Measurements from ENCODE around the gene LMTK2.

Gene LMTK2

DNA sequence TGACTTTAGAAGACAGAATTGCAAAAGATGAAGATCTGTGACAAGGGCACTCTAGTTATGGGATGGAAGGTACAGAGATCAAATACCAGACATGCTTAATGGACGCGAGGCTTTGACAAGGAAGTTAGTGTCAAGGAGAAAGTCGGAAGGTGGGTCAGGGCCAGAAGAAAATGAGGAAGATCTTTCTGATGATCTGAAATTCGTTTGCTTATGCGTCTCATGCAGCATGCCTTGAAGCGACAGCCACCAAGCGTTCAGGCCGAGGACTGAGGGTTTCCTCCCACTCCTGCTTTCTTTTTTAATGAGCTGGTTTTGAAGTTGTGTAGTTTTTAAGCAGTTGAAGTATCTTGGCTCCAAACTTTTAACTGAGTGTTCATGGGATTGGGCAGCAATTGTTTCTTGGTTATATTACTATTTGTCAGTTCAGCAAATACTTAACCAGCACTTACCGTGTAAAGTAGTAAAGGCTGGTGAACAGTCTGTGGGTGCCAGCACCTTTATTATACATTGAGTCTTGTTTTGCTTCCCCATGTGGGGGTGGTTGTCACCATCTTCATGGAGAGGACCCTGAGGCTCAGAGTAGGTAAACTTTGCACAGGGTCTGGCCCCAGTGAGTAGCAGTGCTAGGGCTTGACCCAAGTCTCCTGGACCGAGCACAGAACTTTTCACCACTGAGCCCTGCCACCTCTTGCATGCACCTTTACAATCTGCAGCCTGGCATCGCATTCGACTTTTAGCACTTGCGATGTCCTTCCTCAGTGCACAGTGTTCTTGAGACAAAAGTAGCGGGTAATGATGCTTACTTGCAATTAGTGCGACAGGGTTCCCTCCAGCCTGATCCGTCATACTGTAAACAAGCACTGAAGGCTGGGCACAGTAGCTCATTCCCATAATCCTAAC, 90.3 kb downstream of the LMTK2 start:
- H3K36me3 ChIP-seq (ENCODE audit: low read depth): peaks cover 8% of the 10 kb centered on the region; the same call in 1 of the 2 replicates
- TF ChIP-seq, protein P1, sequence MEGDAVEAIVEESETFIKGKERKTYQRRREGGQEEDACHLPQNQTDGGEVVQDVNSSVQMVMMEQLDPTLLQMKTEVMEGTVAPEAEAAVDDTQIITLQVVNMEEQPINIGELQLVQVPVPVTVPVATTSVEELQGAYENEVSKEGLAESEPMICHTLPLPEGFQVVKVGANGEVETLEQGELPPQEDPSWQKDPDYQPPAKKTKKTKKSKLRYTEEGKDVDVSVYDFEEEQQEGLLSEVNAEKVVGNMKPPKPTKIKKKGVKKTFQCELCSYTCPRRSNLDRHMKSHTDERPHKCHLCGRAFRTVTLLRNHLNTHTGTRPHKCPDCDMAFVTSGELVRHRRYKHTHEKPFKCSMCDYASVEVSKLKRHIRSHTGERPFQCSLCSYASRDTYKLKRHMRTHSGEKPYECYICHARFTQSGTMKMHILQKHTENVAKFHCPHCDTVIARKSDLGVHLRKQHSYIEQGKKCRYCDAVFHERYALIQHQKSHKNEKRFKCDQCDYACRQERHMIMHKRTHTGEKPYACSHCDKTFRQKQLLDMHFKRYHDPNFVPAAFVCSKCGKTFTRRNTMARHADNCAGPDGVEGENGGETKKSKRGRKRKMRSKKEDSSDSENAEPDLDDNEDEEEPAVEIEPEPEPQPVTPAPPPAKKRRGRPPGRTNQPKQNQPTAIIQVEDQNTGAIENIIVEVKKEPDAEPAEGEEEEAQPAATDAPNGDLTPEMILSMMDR (IDR thresholded peaks at IDR 0.05; ENCODE audit: poor library complexity, severe bottlenecking): no peak
- no peak overlapping the region for H3K4me3 ChIP-seq (ENCODE audit: severe bottlenecking)
- ATAC-seq (ENCODE audit: low read depth) (no peak), DNase-seq (ENCODE audit: low spot score) (no peak)
- no peaks in the 10 kb centered on the region for H3K9me3 ChIP-seq (ENCODE audit: severe bottlenecking)
- no peaks in the 10 kb centered on the region for H3K4me1 ChIP-seq (ENCODE audit: insufficient read depth, poor library complexity, severe bottlenecking)
- no peak overlapping the region for H3K27ac ChIP-seq (ENCODE audit: poor library complexity, severe bottlenecking)
- H3K27me3 ChIP-seq (ENCODE audit: insufficient read depth, poor library complexity, severe bottlenecking): no peaks in the 10 kb centered on the region

DNA sequence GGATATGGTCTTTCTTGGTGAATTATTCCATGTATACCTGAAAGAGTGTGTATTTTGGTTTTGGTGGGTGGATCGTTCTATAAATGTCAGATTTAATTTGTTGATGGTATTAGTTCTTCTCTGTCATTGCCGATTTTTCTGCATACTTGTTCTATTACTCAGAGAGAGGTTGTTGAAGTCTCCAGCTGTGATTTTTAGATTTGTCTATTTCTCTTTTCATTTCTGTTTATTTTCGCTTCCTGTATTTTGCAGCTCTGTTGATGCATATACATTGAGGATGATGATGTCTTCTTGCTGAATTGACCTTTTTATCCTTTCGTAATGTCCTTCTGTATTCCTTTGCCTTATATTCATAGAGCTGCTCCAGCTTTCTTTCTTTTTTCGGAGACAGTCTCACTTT, 92.5 kb downstream of the LMTK2 start:
- TF ChIP-seq, protein P1 (IDR thresholded peaks at IDR 0.05; ENCODE audit: poor library complexity, severe bottlenecking): no peak
- H3K4me1 ChIP-seq (ENCODE audit: insufficient read depth, poor library complexity, severe bottlenecking): no peaks in the 10 kb centered on the region
- no peaks in the 10 kb centered on the region for H3K36me3 ChIP-seq (ENCODE audit: low read depth)
- no peak for DNase-seq (ENCODE audit: low spot score)
- no peak overlapping the region for H3K4me3 ChIP-seq (ENCODE audit: severe bottlenecking)
- no peak overlapping the region for H3K27ac ChIP-seq (ENCODE audit: poor library complexity, severe bottlenecking)
- H3K27me3 ChIP-seq (ENCODE audit: insufficient read depth, poor library complexity, severe bottlenecking): no peaks in the 10 kb centered on the region
- ATAC-seq (ENCODE audit: low read depth): no peak
- no peaks in the 10 kb centered on the region for H3K9me3 ChIP-seq (ENCODE audit: severe bottlenecking)

DNA sequence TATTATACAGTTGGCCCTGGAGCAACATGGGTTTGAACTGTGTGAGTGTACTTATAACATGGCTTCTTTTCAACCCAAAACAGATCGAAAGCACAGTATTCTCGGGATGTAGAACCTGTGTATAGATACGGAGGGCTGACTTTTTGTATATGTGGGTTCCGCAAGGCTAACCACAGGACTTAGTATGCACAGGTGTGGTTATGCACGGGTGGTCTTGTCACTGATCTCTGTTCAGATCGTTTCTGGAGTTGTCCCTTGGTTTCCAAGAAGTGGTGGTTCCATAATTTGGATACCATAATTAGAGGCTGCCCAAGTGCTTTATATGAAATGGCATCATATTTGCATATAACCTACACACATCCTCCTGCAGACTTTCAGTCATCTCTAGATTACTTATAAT, 93.7 kb downstream of the LMTK2 start:
- H3K4me1 ChIP-seq (ENCODE audit: insufficient read depth, poor library complexity, severe bottlenecking): no peaks in the 10 kb centered on the region
- no peak overlapping the region for H3K27ac ChIP-seq (ENCODE audit: poor library complexity, severe bottlenecking)
- H3K27me3 ChIP-seq (ENCODE audit: insufficient read depth, poor library complexity, severe bottlenecking): no peaks in the 10 kb centered on the region
- no peaks in the 10 kb centered on the region for H3K36me3 ChIP-seq (ENCODE audit: low read depth)
- no peak for DNase-seq (ENCODE audit: low spot score)
- no peaks in the 10 kb centered on the region for H3K9me3 ChIP-seq (ENCODE audit: severe bottlenecking)
- TF ChIP-seq, protein P1 (IDR thresholded peaks at IDR 0.05; ENCODE audit: poor library complexity, severe bottlenecking): no peak
- H3K4me3 ChIP-seq (ENCODE audit: severe bottlenecking): no peak overlapping the region
- no peak for ATAC-seq (ENCODE audit: low read depth)

DNA sequence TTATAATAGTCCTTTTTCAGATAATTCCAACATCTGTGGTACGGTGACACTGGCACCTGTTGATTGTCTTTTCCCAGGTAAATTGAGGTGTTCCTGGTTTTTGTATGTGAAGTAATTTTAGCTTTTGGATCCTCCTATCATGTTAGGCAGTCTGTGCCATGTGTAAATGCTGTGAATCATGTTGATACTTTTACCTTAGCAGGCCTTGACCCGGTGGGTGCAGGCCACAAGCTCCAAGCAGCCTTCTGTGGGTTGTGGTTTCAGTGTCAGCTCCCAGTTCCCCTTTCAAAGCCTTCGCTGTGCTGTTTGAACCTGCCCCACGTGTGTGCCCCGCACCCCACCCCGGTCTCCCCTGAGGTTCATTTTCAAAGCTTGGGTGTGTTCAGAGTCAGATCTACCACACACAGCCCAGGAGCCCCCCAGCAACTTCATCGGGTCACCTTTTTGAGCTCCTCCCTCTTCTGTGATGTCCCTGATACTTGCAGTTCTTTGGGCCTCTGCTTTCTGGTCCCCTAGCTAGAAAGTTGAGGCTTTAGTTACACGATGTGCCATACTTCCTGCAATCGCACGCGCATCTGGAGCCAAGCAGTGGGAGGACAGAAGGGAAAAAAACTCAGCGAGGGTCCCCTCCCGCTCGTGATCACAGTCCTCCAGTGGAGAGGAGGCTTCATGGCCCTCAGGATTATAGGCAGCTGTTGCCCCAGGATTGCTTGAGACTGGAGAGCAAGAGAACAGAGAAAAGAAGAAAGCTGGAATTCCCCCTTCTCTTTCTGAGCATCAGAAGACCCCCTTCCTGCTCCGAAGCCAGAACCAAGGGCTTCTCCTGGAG, 95.9 kb downstream of the LMTK2 start:
- no peak overlapping the region for H3K4me3 ChIP-seq (ENCODE audit: severe bottlenecking)
- no peaks in the 10 kb centered on the region for H3K27me3 ChIP-seq (ENCODE audit: insufficient read depth, poor library complexity, severe bottlenecking)
- no peaks in the 10 kb centered on the region for H3K9me3 ChIP-seq (ENCODE audit: severe bottlenecking)
- H3K36me3 ChIP-seq (ENCODE audit: low read depth): no peaks in the 10 kb centered on the region; the same call in 1 of the 2 replicates
- no peaks in the 10 kb centered on the region for H3K4me1 ChIP-seq (ENCODE audit: insufficient read depth, poor library complexity, severe bottlenecking)
- TF ChIP-seq, protein P1 (IDR thresholded peaks at IDR 0.05; ENCODE audit: poor library complexity, severe bottlenecking): no peak
- DNase-seq (ENCODE audit: low spot score) (no peak), ATAC-seq (ENCODE audit: low read depth) (no peak)
- no peak overlapping the region for H3K27ac ChIP-seq (ENCODE audit: poor library complexity, severe bottlenecking)

All from RWPE2 (cell line).